A549 (cell line): ENCODE data around the gene DBNDD1.

Source experiments
- CBX2 ChIP-seq: fragments of 200-600 bp; sonication (generic); IDR thresholded peaks from 2 replicates; pipeline ENCODE4 v1.6.1; 2016; ENCODE audit warnings: low read depth, mild to moderate bottlenecking, borderline replicate concordance
- KDM5A ChIP-seq: fragments of 200-600 bp; sonication (generic); IDR thresholded peaks from 2 replicates; pipeline ENCODE4 v1.6.1; 2016; ENCODE audit warnings: antibody characterized with exemption, mild to moderate bottlenecking
- MYC ChIP-seq: IDR thresholded peaks from 2 replicates; pipeline ENCODE4 v1.6.1; 2012; ENCODE audit warnings: mild to moderate bottlenecking, inconsistent platforms, low read length, improper control_type of control experiment, borderline replicate concordance
- NFE2L2 ChIP-seq: fragments of 150-350 bp; conservative IDR thresholded peaks from 2 replicates; pipeline ENCODE4 v1.6.1; 2014; ENCODE audit warnings: low read length
- POLR2A ChIP-seq: IDR thresholded peaks from 2 replicates; pipeline ENCODE4 v1.6.1; 2012; ENCODE audit warnings: mild to moderate bottlenecking, low read length
- RNF2 ChIP-seq: fragments of 200-600 bp; sonication (generic); IDR thresholded peaks from 2 replicates; pipeline ENCODE4 v1.6.1; 2016; ENCODE audit warnings: low read depth, mild to moderate bottlenecking, antibody characterized with exemption, moderate library complexity, borderline replicate concordance
- SMC3 ChIP-seq: fragments of >200 bp; sonication (Bioruptor Twin); formaldehyde crosslinking; IDR thresholded peaks from 3 replicates; pipeline ENCODE4 v1.6.1; 2018; ENCODE audit warnings: inconsistent platforms
- TF ChIP-seq, protein P1 (sequence below): fragments of >200 bp; sonication (Bioruptor Twin); formaldehyde crosslinking; IDR thresholded peaks from 3 replicates; pipeline ENCODE4 v1.5.1; 2016
- TF ChIP-seq, protein P2 (sequence below): IDR thresholded peaks from 2 replicates; pipeline ENCODE4 v1.6.1; 2012

DNA sequence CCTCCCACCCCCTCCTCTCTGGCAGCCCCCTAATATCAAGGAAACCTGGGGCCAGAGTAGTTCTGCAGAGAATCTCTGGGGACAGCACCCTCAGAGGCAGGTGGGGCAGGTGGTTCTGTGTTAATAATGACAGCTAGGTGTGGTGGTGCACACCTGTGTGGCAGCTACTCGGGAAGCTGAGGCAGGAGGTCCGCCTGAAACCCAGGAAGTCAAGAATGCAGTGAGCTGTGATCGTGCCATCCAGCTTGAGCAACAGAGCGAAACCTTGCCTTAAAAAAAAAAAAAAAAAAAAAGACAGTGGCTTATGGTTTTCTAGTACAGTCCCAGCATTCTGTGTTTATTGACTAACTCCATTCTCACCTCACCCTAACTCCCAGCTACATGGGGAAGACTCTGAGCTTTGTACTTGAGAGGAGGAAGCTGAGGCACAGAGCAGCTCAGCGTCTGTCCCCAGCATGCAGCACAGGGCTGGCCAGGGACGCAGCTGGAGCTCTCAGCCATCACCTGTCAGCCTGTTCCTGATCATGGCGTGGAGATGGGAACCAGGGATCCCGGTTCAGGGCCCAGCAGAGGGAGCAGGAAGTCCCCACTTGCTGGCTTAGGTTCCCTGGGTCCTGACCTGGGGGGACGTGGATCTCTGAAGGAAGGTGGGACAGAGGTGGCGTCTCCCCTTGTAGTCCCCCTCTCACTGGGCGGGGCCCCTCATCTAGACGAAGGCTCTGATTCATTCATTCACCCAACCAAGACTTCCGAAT is 6.1 kb downstream of the DBNDD1 start:
- TF ChIP-seq RNF2: no peak
- TF ChIP-seq SMC3: no peak
- no peak for TF ChIP-seq KDM5A
- TF ChIP-seq, protein P1, sequence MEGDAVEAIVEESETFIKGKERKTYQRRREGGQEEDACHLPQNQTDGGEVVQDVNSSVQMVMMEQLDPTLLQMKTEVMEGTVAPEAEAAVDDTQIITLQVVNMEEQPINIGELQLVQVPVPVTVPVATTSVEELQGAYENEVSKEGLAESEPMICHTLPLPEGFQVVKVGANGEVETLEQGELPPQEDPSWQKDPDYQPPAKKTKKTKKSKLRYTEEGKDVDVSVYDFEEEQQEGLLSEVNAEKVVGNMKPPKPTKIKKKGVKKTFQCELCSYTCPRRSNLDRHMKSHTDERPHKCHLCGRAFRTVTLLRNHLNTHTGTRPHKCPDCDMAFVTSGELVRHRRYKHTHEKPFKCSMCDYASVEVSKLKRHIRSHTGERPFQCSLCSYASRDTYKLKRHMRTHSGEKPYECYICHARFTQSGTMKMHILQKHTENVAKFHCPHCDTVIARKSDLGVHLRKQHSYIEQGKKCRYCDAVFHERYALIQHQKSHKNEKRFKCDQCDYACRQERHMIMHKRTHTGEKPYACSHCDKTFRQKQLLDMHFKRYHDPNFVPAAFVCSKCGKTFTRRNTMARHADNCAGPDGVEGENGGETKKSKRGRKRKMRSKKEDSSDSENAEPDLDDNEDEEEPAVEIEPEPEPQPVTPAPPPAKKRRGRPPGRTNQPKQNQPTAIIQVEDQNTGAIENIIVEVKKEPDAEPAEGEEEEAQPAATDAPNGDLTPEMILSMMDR: no peak
- no peak for TF ChIP-seq CBX2
- TF ChIP-seq POLR2A: no peak
- no peak for TF ChIP-seq MYC
- no peak for TF ChIP-seq NFE2L2
- TF ChIP-seq, protein P2, sequence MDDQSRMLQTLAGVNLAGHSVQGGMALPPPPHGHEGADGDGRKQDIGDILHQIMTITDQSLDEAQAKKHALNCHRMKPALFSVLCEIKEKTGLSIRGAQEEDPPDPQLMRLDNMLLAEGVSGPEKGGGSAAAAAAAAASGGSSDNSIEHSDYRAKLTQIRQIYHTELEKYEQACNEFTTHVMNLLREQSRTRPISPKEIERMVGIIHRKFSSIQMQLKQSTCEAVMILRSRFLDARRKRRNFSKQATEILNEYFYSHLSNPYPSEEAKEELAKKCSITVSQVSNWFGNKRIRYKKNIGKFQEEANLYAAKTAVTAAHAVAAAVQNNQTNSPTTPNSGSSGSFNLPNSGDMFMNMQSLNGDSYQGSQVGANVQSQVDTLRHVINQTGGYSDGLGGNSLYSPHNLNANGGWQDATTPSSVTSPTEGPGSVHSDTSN: no peak
